Mucosa of rectum (tissue), 2 donors: ENCODE data around the gene CCDC28B.
A peak's percentile ranks its signal among the peaks of the same experiment; 100 is the strongest.
"Not testable (repeated sequence)": the region's sequence is repeated elsewhere in the genome, so short reads cannot be mapped to it uniquely, and the experiment has no call there.

Experiments
- H3K27ac ChIP-seq, 2 donors: one replicate each; pipeline ENCODE4 v1.7.0; 2013; ENCODE audit warnings: inconsistent platforms in 2 of 2, low read depth in 2 of 2, low read length in 2 of 2
- H3K27me3 ChIP-seq, 2 donors: one replicate each; pipeline ENCODE4 v1.7.0; 2013; ENCODE audit warnings: low read length in 2 of 2; ENCODE audit not compliant: control insufficient read depth in 2 of 2, insufficient read depth in 2 of 2
- H3K36me3 ChIP-seq, 2 donors: one replicate each; pipeline ENCODE4 v1.7.0; 2013; ENCODE audit warnings: low read length in 2 of 2; ENCODE audit not compliant: control insufficient read depth in 2 of 2, insufficient read depth in 2 of 2
- H3K4me1 ChIP-seq, 2 donors: one replicate each; pipeline ENCODE4 v1.7.0; 2013; ENCODE audit warnings: low read length in 2 of 2, mild to moderate bottlenecking in 1 of 2; ENCODE audit not compliant: control insufficient read depth in 2 of 2, insufficient read depth in 2 of 2
- H3K4me3 ChIP-seq, 2 donors: one replicate each; pipeline ENCODE4 v1.7.0; 2013; ENCODE audit warnings: low read length in 2 of 2
- H3K9ac ChIP-seq, 2 donors: one replicate each; pipeline ENCODE4 v1.7.0; 2013; ENCODE audit warnings: low read length in 2 of 2, low read depth in 1 of 2, mild to moderate bottlenecking in 1 of 2
- H3K9me3 ChIP-seq, 2 donors: one replicate each; pipeline ENCODE4 v1.7.0; 2013; ENCODE audit warnings: low read length in 2 of 2; ENCODE audit not compliant: control insufficient read depth in 2 of 2
- donor health status: healthy.
- donor health status: Normal muscosa, but diverticular disease.

CCDC28B gene

DNA sequence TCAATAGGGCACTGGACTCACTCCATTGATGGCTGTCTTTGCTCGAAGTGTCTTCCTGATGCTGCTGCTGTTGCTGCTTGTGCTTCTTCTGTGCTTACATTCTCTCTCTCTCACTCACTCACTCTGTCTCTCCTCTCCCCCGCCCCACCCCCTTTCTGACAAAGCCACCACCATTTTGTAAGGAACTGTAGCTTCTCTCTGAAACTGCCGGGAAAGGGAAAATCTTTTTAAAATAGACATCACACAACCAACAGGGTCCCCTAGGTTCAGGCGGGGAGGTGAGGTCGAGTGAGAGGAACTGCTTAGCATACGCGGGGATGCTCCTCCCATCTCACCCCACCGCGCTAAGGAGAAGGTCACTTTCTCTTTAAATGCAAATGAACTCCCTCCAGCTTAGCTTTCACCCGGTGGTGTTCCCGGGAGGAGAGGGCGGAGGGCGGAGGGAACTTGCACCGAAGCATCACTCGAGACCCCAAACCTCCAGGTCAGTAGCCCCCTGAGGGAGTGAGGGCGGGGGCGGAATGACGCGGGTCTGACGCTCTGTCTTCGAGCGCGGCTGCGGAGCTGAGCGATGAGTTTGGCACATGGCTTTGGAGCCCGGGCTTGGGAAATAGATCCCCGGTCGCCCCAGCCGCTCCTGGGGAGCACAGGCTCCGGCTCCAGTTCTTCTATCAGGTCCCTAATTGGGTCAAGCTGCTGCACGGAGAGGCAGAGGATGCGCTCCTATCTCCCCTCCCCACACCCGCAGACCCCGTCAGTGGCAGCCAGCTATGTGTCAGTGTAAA is at the start of gene CCDC28B:
Gene CCDC28B (plus strand): TSS at position 370 of the 785 bp plus-strand sequence. CDS start 1,341 bp downstream, outside the sequence.
- Histone ChIP-seq H3K4me1 (peaks cover 16 to 19% of the 10 kb centered on the region in 2 donors), H3K27me3 (no peaks in the 10 kb centered on the region), H3K4me3 (peak within 1 kb of the TSS; percentile 73 to 83), H3K9ac (peak within 1 kb of the TSS; percentile 48 to 61), H3K9me3 (no peaks in the 10 kb centered on the region), H3K27ac (peak within 1 kb of the TSS; percentile 70 to 79), H3K36me3 (peaks cover 6 to 23% of the 10 kb centered on the region in 2 donors)

DNA sequence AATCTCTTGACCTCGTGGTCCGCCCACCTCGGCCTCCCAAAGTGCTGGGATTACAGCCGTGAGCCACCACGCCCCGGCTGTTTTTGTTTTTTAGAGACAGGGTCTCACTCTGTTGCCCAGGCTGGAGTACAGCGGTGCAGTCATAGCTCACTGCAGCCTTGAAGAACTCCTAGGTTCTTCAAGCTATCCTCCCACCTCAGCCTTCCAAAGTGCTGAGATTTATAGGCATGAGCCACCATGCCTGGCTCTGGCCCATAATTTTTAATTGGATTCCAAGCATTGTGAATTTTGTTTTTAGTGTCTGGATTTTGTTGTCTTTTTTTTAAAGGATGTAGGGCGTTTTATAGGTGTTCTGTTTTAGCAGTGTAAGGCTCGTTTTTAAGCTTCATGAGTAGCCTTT is 49.5 kb upstream of the CCDC28B start:
- Histone ChIP-seq H3K4me3 (no peak overlapping the region), H3K4me1 (no peaks in the 10 kb centered on the region), H3K27ac (no peak overlapping the region), H3K36me3 (peaks cover 0 to 6% of the 10 kb centered on the region in 2 donors), H3K9ac (no peak overlapping the region), H3K27me3 (no peaks in the 10 kb centered on the region), H3K9me3 (no peaks in the 10 kb centered on the region)

DNA sequence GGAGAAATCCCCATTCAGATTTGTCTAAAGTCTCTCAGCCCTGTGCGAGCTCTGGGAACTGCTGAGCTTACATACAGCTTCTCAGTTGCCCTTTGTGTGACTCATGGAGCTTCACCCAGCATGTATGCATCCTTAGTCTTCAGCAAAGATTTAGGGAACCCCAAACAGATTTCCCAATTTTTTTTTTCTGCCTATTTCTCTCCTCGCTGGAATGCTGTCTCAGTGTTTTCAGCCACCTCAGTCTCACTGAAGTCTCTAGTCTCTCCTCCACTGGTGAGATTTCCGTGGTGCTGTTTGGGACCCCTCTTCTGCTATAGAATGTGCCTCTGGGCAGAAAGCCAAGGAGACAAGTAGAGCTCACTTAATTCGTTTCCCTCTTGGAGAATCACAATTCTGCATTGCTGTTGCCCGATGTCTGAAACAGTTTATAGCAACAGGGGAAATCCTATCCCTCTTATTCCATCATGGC is 49.0 kb upstream of the CCDC28B start:
- H3K36me3 ChIP-seq = peaks cover 2 to 11% of the 10 kb centered on the region in 2 donors
- no peak overlapping the region for H3K27ac ChIP-seq
- no peaks in the 10 kb centered on the region for H3K4me1 ChIP-seq
- H3K9me3 ChIP-seq = no peaks in the 10 kb centered on the region
- no peak overlapping the region for H3K4me3 ChIP-seq
- H3K27me3 ChIP-seq = no peaks in the 10 kb centered on the region
- no peak overlapping the region for H3K9ac ChIP-seq

DNA sequence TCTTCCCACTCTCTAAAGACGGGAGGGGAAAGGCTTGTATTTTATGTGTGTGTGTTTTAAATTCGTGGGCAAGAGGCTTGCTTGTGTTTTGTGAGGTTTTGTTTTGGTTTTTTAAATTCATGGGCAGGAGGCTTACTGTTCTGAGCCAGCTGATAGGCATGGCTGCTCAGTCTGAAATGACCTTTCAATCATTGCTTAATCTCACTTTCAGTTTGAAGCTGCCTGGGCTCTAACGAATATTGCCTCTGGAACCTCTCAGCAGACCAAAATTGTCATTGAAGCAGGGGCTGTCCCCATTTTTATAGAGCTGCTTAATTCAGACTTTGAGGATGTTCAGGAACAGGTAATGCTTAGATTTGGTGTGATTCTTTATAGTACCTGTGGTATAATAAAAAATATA is 41.2 kb upstream of the CCDC28B start:
- H3K4me1 ChIP-seq = no peaks in the 10 kb centered on the region
- H3K27me3 ChIP-seq = no peaks in the 10 kb centered on the region
- peaks cover 63 to 64% of the 10 kb centered on the region in 2 donors for H3K36me3 ChIP-seq
- no peak overlapping the region for H3K27ac ChIP-seq
- no peak overlapping the region for H3K4me3 ChIP-seq
- H3K9me3 ChIP-seq = no peaks in the 10 kb centered on the region
- H3K9ac ChIP-seq = no peak overlapping the region

DNA sequence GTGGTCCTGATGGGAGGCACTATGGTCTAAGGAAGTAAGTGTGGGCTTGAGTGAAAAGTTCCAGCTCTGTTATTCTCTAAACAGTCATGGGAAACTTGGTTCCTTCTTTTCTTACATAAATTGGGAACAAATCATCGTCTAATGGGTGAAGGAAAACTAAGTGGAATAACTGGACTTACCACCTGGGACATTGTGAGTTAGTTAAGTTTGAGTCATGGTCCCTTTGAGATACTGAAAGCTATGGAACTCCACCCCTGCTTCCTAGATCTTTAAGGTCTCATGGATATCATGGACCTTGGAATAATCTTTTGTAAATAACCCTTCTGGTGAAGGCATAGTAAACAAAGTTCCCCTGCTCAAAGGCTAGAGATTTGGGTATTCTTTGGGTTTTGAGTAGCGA is 37.0 kb upstream of the CCDC28B start:
- no peak overlapping the region for H3K9ac ChIP-seq
- peaks cover 54 to 62% of the 10 kb centered on the region in 2 donors for H3K36me3 ChIP-seq
- H3K27ac ChIP-seq = no peak overlapping the region
- no peaks in the 10 kb centered on the region for H3K4me1 ChIP-seq
- H3K9me3 ChIP-seq = no peaks in the 10 kb centered on the region
- H3K4me3 ChIP-seq = no peak overlapping the region
- H3K27me3 ChIP-seq = no peaks in the 10 kb centered on the region

DNA sequence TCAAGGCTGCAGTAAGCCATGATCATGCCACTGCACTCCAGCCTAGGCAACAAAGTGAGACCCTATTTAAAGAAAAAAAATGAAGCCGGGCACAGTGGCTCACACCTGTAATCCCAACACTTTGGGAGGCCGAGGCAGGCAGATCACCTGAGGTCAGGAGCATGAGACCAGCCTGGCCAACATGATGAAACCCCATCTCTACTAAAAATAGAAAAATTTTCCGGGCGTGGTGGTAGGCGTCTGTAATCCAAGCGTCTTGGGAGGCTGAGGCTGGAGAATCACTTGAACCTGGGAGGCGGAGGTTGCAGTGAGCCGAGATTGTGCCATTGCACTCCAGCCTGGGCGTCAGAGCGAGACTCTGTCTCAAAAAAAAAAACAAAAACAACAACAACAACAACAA is 34.8 kb upstream of the CCDC28B start:
- H3K27ac ChIP-seq, H3K9me3 ChIP-seq, H3K4me3 ChIP-seq, H3K9ac ChIP-seq, H3K27me3 ChIP-seq, H3K4me1 ChIP-seq: not testable (repeated sequence)
- H3K36me3 ChIP-seq = peaks cover 49 to 69% of the 10 kb centered on the region in 2 donors

DNA sequence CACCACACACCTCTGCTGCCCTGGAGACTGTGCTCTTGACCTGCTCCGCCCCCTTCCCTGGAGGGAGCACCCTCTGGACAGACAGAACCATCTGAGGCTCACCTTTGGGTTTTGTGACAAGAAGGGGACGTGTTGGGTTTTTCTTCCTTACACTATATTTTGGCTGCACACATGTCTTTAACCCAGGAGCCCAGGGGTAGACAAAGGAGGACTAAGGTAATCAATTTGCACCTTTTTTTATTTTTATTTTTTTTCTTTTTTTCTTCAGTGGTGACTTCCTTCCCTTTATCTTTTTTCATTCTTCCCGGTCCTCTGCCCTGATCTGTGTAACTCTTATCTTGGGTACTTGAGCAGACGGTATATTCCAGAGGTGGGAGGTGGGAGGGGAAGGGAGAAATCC is 29.4 kb upstream of the CCDC28B start:
- no peaks in the 10 kb centered on the region for H3K4me1 ChIP-seq
- no peaks in the 10 kb centered on the region for H3K27me3 ChIP-seq
- no peak overlapping the region for H3K4me3 ChIP-seq
- peaks cover 46 to 71% of the 10 kb centered on the region in 2 donors for H3K36me3 ChIP-seq
- H3K9me3 ChIP-seq = no peaks in the 10 kb centered on the region
- no peak overlapping the region for H3K27ac ChIP-seq
- H3K9ac ChIP-seq = no peak overlapping the region

DNA sequence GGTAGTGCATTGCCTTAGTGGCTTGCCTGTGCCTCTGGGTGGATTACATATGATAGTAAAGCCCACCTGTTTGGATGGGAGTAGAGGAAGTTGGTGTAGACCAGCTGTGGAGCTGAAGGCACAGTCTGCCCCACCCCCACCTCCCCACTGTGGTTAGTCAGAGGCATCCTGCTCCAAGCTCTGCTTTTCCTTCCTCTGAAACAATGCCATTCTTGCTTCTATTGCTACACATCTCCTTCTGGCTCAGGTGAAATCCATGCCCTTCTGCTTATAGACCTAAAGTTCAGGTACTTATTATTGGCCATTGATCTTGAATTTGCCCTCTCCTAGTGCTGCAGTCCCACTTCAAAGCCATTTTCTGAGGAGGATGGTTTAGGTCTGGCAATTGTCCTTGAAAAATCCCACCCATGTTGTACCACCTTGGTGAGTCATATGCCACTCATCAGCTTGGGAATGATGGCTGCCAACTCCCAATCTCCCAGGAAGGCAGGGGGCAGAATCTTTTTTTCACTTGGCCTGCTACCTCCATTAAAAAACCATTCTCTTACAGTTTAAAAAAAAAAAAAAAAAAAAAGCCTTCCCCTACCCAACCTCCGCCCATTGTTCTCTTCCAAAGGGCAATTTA is 27.7 kb upstream of the CCDC28B start:
- Histone ChIP-seq H3K27me3 (no peaks in the 10 kb centered on the region), H3K9ac (no peak overlapping the region), H3K4me3 (no peak overlapping the region), H3K4me1 (no peaks in the 10 kb centered on the region), H3K36me3 (peaks cover 37 to 58% of the 10 kb centered on the region in 2 donors), H3K27ac (no peak overlapping the region), H3K9me3 (no peaks in the 10 kb centered on the region)

DNA sequence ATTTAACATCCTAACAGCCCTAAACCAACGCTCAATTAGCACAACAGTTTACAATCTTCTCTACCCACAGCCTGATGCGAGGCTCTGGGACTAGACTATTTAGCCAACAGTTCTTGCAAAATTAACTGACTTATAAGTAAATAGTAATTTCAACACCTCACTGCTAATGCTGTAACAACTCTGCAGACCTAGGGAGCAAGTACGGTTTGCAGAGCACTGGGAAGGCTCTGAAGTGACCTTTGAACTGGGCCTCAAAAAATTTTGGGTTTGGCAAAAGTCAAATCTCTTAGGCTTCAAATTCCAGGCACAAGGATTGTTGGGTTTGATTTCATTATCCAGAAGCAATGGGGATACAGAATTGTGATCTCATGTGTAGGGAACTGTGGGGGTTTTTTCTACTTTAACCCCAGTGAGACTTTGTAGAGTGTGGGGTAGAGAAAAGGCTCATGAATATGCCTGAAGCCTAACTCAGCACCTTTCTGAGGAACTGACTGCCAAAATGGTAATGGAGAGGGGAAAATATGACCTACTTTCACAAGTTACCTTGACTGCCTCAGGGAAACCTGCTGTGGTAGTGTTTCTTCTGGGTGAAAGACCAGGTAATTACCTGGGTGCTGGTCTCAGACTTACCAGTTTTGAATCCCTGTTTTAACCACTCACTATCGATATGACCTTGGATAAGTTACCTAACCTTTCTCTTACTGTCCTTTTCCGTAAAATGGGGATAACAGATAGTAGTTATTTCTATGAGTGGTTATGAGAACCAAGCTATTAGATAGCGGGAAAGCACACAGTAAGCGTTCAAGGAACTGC is 21.8 kb upstream of the CCDC28B start:
- H3K9ac ChIP-seq = peak overlapping the region in 1 of 2 donors; percentile 86
- peaks cover 8 to 16% of the 10 kb centered on the region in 2 donors for H3K36me3 ChIP-seq
- peak overlapping the region; percentile 92 to 97 for H3K27ac ChIP-seq
- H3K4me1 ChIP-seq = peaks cover 22 to 24% of the 10 kb centered on the region in 2 donors
- H3K9me3 ChIP-seq = no peaks in the 10 kb centered on the region
- H3K4me3 ChIP-seq = peak overlapping the region; percentile 84 to 86
- H3K27me3 ChIP-seq = no peaks in the 10 kb centered on the region

DNA sequence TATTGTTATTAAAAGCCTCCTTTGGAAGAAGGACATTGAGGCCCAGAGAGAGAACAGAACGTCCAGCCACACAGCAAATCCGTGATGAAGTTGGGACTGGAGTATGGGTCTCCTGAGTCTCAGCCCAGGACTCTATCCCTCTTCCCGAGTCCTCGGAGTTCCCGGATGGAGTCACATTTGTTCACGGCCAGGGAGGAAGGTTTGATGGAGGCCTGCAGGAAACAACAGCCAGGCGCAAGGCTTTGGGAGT is 21.3 kb upstream of the CCDC28B start:
- no peaks in the 10 kb centered on the region for H3K9me3 ChIP-seq
- peak overlapping the region; percentile 74 to 86 for H3K9ac ChIP-seq
- peak overlapping the region; percentile 92 to 97 for H3K27ac ChIP-seq
- H3K36me3 ChIP-seq = peaks cover 10 to 15% of the 10 kb centered on the region in 2 donors
- peak overlapping the region; percentile 84 to 86 for H3K4me3 ChIP-seq
- no peaks in the 10 kb centered on the region for H3K27me3 ChIP-seq
- H3K4me1 ChIP-seq = peaks cover 22 to 26% of the 10 kb centered on the region in 2 donors
